ENCODE data around the gene EXD1.

DNA sequence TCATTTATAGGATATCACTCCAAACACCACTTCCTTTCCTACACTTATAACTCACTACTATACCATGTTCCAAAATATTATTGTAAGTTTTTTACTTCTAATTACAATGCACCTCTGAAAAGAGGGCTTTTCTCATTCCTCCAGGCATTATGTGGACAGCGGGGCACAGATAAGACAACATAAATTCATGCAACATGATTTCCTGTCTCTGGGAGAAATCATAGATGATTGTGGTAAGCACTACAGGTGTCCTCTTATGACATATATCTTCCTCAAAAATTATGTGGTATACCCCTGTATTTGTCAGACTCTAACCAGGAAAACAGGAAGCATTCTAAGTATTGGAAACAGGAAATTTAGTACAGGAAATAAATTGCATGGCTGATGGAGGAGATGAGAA lies 68.8 kb downstream of the EXD1 start:
- TF ChIP-seq ISL1 (CRISPR knock-in tag; IDR thresholded peaks at IDR 0.05), result no peak
- TF ChIP-seq GLIS3 (CRISPR knock-in tag; IDR thresholded peaks at IDR 0.05), result no peak
- TF ChIP-seq, protein P1, sequence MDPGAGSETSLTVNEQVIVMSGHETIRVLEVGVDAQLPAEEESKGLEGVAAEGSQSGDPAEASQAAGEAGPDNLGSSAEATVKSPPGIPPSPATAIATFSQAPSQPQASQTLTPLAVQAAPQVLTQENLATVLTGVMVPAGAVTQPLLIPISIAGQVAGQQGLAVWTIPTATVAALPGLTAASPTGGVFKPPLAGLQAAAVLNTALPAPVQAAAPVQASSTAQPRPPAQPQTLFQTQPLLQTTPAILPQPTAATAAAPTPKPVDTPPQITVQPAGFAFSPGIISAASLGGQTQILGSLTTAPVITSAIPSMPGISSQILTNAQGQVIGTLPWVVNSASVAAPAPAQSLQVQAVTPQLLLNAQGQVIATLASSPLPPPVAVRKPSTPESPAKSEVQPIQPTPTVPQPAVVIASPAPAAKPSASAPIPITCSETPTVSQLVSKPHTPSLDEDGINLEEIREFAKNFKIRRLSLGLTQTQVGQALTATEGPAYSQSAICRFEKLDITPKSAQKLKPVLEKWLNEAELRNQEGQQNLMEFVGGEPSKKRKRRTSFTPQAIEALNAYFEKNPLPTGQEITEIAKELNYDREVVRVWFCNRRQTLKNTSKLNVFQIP (CRISPR knock-in tag; IDR thresholded peaks at IDR 0.05; ENCODE audit: borderline replicate concordance, low read depth), result no peak
- TF ChIP-seq ARNTL (CRISPR knock-in tag; IDR thresholded peaks at IDR 0.05; ENCODE audit: borderline replicate concordance, low read depth), result no peak
- TF ChIP-seq ZNF8 (CRISPR knock-in tag; IDR thresholded peaks at IDR 0.05), result no peak
- TF ChIP-seq ZFP3 (CRISPR knock-in tag; IDR thresholded peaks at IDR 0.05), result no peak
- no peak for TF ChIP-seq PPARA (CRISPR knock-in tag; IDR thresholded peaks at IDR 0.05; ENCODE audit: borderline replicate concordance)
- TF ChIP-seq ZNF70 (CRISPR knock-in tag; IDR thresholded peaks at IDR 0.05), result no peak
- TF ChIP-seq, protein P2, sequence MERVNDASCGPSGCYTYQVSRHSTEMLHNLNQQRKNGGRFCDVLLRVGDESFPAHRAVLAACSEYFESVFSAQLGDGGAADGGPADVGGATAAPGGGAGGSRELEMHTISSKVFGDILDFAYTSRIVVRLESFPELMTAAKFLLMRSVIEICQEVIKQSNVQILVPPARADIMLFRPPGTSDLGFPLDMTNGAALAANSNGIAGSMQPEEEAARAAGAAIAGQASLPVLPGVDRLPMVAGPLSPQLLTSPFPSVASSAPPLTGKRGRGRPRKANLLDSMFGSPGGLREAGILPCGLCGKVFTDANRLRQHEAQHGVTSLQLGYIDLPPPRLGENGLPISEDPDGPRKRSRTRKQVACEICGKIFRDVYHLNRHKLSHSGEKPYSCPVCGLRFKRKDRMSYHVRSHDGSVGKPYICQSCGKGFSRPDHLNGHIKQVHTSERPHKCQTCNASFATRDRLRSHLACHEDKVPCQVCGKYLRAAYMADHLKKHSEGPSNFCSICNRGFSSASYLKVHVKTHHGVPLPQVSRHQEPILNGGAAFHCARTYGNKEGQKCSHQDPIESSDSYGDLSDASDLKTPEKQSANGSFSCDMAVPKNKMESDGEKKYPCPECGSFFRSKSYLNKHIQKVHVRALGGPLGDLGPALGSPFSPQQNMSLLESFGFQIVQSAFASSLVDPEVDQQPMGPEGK (CRISPR knock-in tag; IDR thresholded peaks at IDR 0.05; ENCODE audit: borderline replicate concordance), result no peak
